Mesothelial cell of epicardium (in vitro differentiated cells): ENCODE results near the gene HMGN1. TPM values are rescaled to one million over a fixed set of nuclear protein-coding genes. Genes with fewer than 3 reads are reported as not detected.
"Not testable (repeated sequence)": the region's sequence is repeated elsewhere in the genome, so short reads cannot be mapped to it uniquely, and the experiment has no call there.

Source experiments
- DNase-seq, 2 experiments: peaks; one replicate each; pipeline ENCODE4 v3.0.0; 2021; ENCODE audit warnings: low spot score in 2 of 2; ENCODE audit not compliant: unreplicated experiment in 2 of 2
- H3K27ac Mint-ChIP-seq: 2 replicates; pipeline ENCODE4 v1.8.0; 2021; ENCODE audit warnings: mixed read lengths
- H3K27me3 Mint-ChIP-seq: 2 replicates; pipeline ENCODE4 v1.8.0; 2021; ENCODE audit warnings: low read depth, mixed read lengths
- H3K36me3 Mint-ChIP-seq: 2 replicates; pipeline ENCODE4 v1.8.0; 2021; ENCODE audit warnings: mixed read lengths
- H3K4me1 Mint-ChIP-seq: 2 replicates; pipeline ENCODE4 v1.8.0; 2021; ENCODE audit warnings: mixed read lengths
- H3K4me3 Mint-ChIP-seq: 2 replicates; pipeline ENCODE4 v1.8.0; 2021; ENCODE audit warnings: mild to moderate bottlenecking, moderate library complexity, mixed read lengths
- H3K9me3 Mint-ChIP-seq: 2 replicates; pipeline ENCODE4 v1.8.0; 2021; ENCODE audit warnings: mixed read lengths
- total RNA-seq: library from RNA; stranded (reverse); gene quantifications from 3 replicates; pipeline ENCODE4 v1.2.1, GENCODE V29; 2021
- TF ChIP-seq, protein P1 (sequence below): fragments of 200-600 bp; sonication (generic); IDR thresholded peaks from one replicate; pipeline ENCODE4 v1.5.0; 2021; ENCODE audit warnings: antibody characterized with exemption; ENCODE audit not compliant: unreplicated experiment

Gene HMGN1
- total RNA-seq, 1 donor from 2014 or later = 459 TPM

DNA sequence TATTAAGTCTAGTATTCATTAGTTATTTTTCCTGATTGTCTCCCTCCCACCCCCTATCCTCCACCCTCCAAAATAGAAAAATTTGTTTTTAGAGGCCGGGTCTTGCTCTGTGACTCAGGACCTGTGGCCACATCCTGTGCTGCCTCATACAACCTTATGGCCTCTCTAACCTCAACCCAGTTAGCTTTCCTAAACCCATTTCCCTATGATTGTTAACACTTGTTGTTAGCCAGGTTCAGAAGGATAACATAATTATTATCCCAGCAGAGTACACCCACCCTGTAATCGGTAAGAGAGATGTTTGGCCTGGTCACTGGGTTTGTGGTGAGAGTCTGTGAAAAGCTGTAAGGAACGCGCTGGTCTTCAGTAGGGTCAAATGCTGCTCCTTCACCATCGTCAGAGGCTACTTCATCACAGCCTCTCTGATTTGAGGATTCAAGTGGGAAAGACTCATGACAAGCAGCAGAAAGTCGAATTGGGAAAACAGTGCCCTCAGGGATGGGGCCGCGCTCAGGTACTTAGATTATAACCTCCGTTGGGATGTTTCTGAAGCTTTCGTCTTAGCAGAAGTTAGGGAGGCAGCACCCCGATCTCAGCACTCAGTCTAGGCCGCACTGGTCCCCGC is 35.9 kb upstream of the HMGN1 start:
- no peak for DNase-seq
- no peaks in the 10 kb centered on the region for H3K9me3 Mint-ChIP-seq
- H3K36me3 Mint-ChIP-seq = peaks cover 5% of the 10 kb centered on the region
- H3K4me1 Mint-ChIP-seq = peaks cover 26% of the 10 kb centered on the region
- TF ChIP-seq, protein P1, sequence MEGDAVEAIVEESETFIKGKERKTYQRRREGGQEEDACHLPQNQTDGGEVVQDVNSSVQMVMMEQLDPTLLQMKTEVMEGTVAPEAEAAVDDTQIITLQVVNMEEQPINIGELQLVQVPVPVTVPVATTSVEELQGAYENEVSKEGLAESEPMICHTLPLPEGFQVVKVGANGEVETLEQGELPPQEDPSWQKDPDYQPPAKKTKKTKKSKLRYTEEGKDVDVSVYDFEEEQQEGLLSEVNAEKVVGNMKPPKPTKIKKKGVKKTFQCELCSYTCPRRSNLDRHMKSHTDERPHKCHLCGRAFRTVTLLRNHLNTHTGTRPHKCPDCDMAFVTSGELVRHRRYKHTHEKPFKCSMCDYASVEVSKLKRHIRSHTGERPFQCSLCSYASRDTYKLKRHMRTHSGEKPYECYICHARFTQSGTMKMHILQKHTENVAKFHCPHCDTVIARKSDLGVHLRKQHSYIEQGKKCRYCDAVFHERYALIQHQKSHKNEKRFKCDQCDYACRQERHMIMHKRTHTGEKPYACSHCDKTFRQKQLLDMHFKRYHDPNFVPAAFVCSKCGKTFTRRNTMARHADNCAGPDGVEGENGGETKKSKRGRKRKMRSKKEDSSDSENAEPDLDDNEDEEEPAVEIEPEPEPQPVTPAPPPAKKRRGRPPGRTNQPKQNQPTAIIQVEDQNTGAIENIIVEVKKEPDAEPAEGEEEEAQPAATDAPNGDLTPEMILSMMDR = no peak
- H3K4me3 Mint-ChIP-seq = no peak overlapping the region
- H3K27me3 Mint-ChIP-seq = no peaks in the 10 kb centered on the region
- H3K27ac Mint-ChIP-seq = no peak overlapping the region

DNA sequence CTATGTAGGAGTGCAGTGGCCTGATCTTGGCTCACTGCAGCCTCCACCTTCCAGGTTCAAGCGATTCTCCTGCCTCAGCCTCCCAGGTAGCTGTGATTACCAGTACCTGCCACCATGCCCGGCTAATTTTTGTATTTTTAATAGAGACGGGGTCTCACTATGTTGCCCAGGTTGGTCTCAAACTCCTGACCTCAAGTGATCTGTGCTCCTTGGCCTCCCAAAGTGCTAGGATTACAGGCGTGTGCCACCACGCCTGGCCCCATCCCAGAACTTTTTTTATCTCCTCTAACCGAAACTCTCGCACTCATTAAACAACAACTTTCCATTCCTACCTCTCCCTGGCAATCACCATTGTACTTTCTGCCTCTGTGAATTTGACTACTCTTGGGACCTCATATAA is 33.2 kb upstream of the HMGN1 start:
- not testable (repeated sequence) for H3K9me3 Mint-ChIP-seq, H3K27me3 Mint-ChIP-seq, H3K36me3 Mint-ChIP-seq, DNase-seq, H3K27ac Mint-ChIP-seq
- H3K4me3 Mint-ChIP-seq = peak overlapping the region; percentile 0
- H3K4me1 Mint-ChIP-seq = peaks cover 12% of the 10 kb centered on the region

DNA sequence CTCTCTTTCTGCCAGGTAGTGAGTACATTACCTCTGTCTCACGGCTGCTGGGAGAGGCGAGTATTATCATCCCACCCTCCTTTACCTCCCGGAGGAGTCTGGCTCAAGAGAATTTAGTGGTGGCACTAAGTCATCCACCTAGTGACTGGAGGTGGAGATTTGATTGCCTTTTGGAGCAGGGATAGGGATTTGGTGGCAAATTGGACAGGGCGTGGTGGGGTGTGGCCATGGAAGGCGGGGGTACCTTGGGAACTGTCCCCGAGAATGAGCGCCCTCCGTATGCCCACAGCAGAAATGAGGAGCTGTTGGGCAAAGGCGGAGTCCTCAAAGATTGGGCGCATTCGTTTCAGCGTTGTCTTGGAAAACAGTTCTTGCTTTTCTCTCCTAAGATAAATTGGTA is 32.1 kb upstream of the HMGN1 start:
- Mint-ChIP-seq H3K27ac (peak overlapping the region; percentile 94), H3K4me3 (peak overlapping the region; percentile 89), H3K27me3 (no peaks in the 10 kb centered on the region), H3K4me1 (peaks cover 12% of the 10 kb centered on the region), H3K36me3 (peaks cover 5% of the 10 kb centered on the region), H3K9me3 (no peaks in the 10 kb centered on the region)
- no peak for DNase-seq
- TF ChIP-seq, protein P1 = no peak

DNA sequence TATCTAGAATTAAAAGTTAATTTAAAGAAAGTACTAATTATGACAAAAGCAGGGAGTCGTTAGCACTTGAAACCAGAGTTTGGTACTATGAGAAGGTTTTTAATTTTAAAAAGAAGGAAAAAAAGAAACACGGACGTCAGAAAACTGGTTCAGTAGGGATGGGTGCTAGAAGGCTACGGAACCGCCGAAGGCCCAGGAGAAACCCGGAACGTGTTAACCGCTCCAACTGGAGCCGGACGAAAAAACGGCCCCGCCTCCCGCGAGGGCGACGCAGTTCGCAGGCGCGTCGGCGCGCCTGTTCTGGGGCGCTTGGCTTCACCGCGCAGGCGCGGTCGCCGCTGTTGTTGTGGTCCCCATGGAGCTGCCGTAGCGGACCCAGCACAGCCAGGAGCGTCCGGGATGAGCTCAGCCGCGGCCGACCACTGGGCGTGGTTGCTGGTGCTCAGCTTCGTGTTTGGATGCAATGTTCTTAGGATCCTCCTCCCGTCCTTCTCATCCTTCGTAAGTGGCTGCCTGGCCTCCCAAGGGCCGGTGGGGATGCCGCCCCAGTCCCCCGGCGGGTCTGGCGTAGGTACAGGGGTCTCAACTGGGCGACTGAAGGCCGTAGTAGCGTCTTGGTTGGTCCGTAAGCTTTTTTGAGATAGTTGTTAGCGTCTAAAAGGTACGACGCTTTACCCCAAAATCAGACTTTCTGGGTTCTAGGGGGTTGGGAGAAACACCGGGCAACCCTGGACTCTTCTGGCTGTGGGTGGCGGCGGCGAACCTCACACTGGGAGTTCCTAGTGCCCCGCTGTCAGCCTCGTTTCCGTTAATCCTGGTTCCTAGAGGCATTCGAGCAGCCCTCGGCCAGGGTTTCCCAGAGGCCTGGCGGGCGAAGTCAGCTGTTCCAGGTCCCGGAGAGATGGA is 31.4 kb upstream of the HMGN1 start:
- peak overlapping the region; percentile 94 for H3K27ac Mint-ChIP-seq
- H3K27me3 Mint-ChIP-seq = peaks cover under 1% of the 10 kb centered on the region
- H3K4me3 Mint-ChIP-seq = peak overlapping the region; percentile 89
- TF ChIP-seq, protein P1 = no peak
- DNase-seq = peak; percentile 86 to 93
- peaks cover 5% of the 10 kb centered on the region for H3K36me3 Mint-ChIP-seq
- peaks cover 12% of the 10 kb centered on the region for H3K4me1 Mint-ChIP-seq
- H3K9me3 Mint-ChIP-seq = no peaks in the 10 kb centered on the region

DNA sequence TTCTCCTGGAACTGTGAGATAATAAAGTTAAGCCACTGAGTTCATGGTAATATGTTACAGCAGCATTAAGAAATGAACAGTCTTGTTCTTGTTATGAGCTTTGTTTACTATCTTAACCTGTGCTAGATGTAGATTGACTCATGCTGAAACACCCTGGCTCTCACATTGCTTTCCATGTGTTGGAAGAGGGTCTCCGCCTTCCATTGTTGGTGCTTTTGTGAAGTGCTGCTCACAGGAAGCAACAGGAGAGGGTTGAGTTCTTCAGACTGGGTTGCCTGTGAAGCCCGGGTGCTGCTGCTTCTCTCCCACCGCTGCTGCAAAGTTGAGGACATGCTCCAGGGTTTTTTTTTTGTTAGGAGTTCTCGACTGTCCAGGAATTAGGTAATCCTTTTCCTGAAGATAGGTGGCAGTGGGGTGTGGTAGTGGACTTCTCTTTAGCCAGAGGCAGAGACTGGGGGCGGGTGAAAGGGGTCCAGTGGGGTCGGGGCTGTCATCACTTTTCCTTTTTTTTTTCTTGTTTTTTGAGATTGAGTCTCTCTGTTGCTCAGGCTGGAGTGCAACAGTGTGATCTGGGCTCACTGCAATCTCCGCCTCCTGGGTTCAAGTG is 28.7 kb upstream of the HMGN1 start:
- TF ChIP-seq, protein P1 = no peak
- no peak for DNase-seq
- Mint-ChIP-seq H3K36me3 (peaks cover 4% of the 10 kb centered on the region), H3K9me3 (no peaks in the 10 kb centered on the region), H3K4me1 (peaks cover 12% of the 10 kb centered on the region), H3K4me3 (no peak overlapping the region), H3K27me3 (peaks cover 4% of the 10 kb centered on the region), H3K27ac (no peak overlapping the region)

DNA sequence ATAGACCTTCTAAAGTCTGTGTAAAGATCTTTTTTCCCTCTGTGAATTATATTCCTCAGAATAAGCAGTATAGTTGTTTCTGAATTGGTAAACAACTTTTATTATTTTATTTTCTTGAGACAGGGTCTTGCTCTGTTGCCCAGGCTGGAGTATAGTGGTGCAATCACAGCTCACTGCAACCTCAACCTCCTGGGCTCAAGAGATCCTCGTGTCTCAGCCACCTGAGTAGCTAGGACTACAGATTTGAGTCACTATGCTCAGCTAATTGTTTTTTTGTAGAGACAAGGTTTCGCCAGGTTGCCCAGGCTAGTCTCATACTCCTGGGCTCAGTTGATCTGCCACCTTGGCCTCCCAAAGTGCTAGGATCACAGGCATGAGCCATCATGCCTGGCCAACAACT is 26.6 kb upstream of the HMGN1 start:
- Mint-ChIP-seq H3K4me1 (no peaks in the 10 kb centered on the region), H3K36me3 (no peaks in the 10 kb centered on the region), H3K27me3 (peaks cover 4% of the 10 kb centered on the region), H3K4me3 (no peak overlapping the region), H3K9me3 (no peaks in the 10 kb centered on the region), H3K27ac (no peak overlapping the region)
- DNase-seq = no peak
- TF ChIP-seq, protein P1 = no peak
